ENCODE data around the gene ARG2. TPM values are rescaled to one million over a fixed set of nuclear protein-coding genes. Genes with fewer than 3 reads are reported as not detected.

The ARG2 gene
- total RNA-seq (2012; rRNA removed): 2.2 and 2.5 TPM in 2 replicates
- 1.1 and 1.3 TPM in 2 replicates for polyA plus RNA-seq (2012; rRNA removed)
- 0.39 and 0.47 TPM in 2 replicates for polyA plus RNA-seq (2012; cell fraction: cytosol; rRNA removed)
- 0.46 and 0.89 TPM in 2 replicates for polyA plus RNA-seq (2012; cell fraction: nucleus; rRNA removed; ENCODE audit: low replicate concordance)
- percentile 26 among the genes with signal in this experiment for Bru-seq, nascent RNA
- BruChase-seq, experiment 1, labeled RNA remaining after a 6-hour chase: percentile 28 among the genes with signal in this experiment
- percentile 14 among the genes with signal in this experiment for BruChase-seq, experiment 2, labeled RNA remaining after a 2-hour chase
- long read RNA-seq, transcript ARG2-201 (8 exons, 2,045 nt): major isoform, 5 of 5 reads
- long read RNA-seq, partial matches to known transcripts: 0 of 5 reads
- long read RNA-seq, other reads (novel, unspliced or antisense): 0 of 5 reads

DNA sequence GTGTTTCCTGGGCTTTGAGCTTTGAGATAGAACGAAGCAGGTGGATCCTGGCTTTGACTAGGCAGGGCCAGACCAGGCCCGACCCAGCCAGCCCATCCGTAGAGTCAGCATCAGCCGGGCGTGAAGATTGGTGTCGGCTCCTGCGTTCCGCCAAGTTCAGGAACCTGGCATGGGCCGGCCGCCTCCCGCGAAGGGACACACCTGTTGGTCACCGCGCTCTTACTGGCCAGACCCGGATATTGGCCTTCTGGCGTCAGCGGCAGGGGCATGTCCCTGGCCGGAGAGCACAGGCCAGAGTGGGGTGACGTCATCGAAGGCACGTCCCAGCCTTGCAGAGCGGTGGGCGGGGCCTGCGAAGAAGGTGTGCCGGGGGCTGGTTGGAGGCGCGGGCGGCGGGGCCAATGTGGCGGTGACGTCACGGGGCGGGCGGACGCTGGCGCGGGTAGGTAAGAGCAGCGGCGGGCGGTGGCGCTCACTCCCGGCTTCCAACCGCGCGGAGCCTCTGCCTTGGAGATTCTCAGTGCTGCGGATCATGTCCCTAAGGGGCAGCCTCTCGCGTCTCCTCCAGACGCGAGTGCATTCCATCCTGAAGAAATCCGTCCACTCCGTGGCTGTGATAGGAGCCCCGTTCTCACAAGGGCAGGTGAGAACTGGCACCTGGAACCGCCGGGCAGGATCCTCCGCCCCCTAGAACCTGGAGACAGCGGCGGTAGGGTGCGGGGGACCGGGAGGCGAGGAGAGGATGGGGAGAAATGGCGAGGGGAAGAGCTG lies at the start of gene ARG2:
Gene ARG2, plus strand, starts transcription at position 475 of the 771 bp plus-strand sequence. Its CDS starts 58 bp downstream, at position 533.
- intact Hi-C loops (cut with micrococcal nuclease) (no loop called here), in situ Hi-C loops (cut with MboI; ENCODE audit: low sequenced_read_pairs) (loop anchor here (5.0 kb wide), 1 partner anchor 48 kb away; no protein-coding TSS in a partner anchor), dilution Hi-C loops (cut with HindIII; ENCODE audit: low sequenced_read_pairs, unreplicated experiment) (no loop called here)
- no TSS peak for BruUV-seq (replicated peaks)
- H3K23ac ChIP-seq (ENCODE audit: low read depth, low read length): no peak within 1 kb of the TSS
- peak within 1 kb of the TSS; percentile 62 for H2AK9ac ChIP-seq (replicated peaks; ENCODE audit: low read depth, low read length, poor library complexity)
- no peak within 1 kb of the TSS for H2AK5ac ChIP-seq (ENCODE audit: low read depth, low read length)
- no peak within 1 kb of the TSS for H4K5ac ChIP-seq (ENCODE audit: low read depth, low read length)
- H3K14ac ChIP-seq (replicated peaks; ENCODE audit: low read depth, low read length): no peak within 1 kb of the TSS
- H3K9me3 ChIP-seq (ENCODE audit: control insufficient read depth, insufficient read depth, low read length): no peaks in the 10 kb centered on the region
- no peak within 1 kb of the TSS for H3K18ac ChIP-seq (ENCODE audit: low read depth, low read length)
- 0 out of 3 replicates have a peak within 1 kb of the TSS, but pooled peaks have one; percentile 15 for H2BK15ac ChIP-seq (ENCODE audit: low read depth, low read length)
- no peaks in the 10 kb centered on the region for H3K9me1 ChIP-seq (ENCODE audit: insufficient read depth, low read length)
- no peak within 1 kb of the TSS for H3K56ac ChIP-seq (ENCODE audit: extremely low read depth, insufficient read depth, low read length)
- no peak within 1 kb of the TSS for H2BK20ac ChIP-seq (ENCODE audit: low read depth, low read length)
- H2BK120ac ChIP-seq (ENCODE audit: low read depth, low read length): no peak within 1 kb of the TSS
- H3K79me1 ChIP-seq (ENCODE audit: low read depth in 1 of 2, low read length in 2 of 2): no peaks in the 10 kb centered on the region
- H3K4me2 ChIP-seq (ENCODE audit: low read depth, low read length): peak within 1 kb of the TSS; percentile 87
- ChIA-PET CTCF (interaction anchor here (0.7 to 2.2 kb wide), 10 partner anchors 12 to 191 kb away, joined by 3 to 21 read pairs (median 4); partner anchors contain the start of gene PIGH), POLR2A (ENCODE audit: unreplicated experiment) (no interaction called here)
- peak within 1 kb of the TSS; percentile 10; the same call in 1 of the 2 replicates for H3K4ac ChIP-seq (ENCODE audit: low read depth, low read length)
- no peaks in the 10 kb centered on the region for H4K20me1 ChIP-seq (ENCODE audit: insufficient read depth, low read length)
- H3K27me3 ChIP-seq (ENCODE audit: control insufficient read depth, insufficient read depth, low read length): peaks cover 4% of the 10 kb centered on the region
- H2AFZ ChIP-seq (replicated peaks; ENCODE audit: low read length, poor library complexity): peak within 1 kb of the TSS; percentile 94
- H4K8ac ChIP-seq (ENCODE audit: low read depth in 2 of 2, low read length in 2 of 2): no peak within 1 kb of the TSS
- H2BK5ac ChIP-seq (ENCODE audit: low read depth, low read length, poor library complexity, severe bottlenecking): no peak within 1 kb of the TSS
- H3K4me3 ChIP-seq (ENCODE audit: insufficient read depth, low read depth, low read length): peak within 1 kb of the TSS; percentile 47
- no peak within 1 kb of the TSS for H4K91ac ChIP-seq (ENCODE audit: insufficient read depth, low read depth, low read length)
- peak within 1 kb of the TSS; percentile 5; the same call in 1 of the 2 replicates for H3K9ac ChIP-seq (ENCODE audit: low read depth, low read length)
- peaks cover 3% of the 10 kb centered on the region; the same call in 1 of the 2 replicates for H3K4me1 ChIP-seq (ENCODE audit: control insufficient read depth, insufficient read depth, low read length)
- DNase-seq (peak; percentile 91), ATAC-seq (ENCODE audit: low read depth) (peak; percentile 91)
- H3K27ac ChIP-seq (ENCODE audit: insufficient read depth, low read length): no peak within 1 kb of the TSS
- no peaks in the 10 kb centered on the region for H3K36me3 ChIP-seq (ENCODE audit: control insufficient read depth, insufficient read depth, low read length)
- 2% methylated on average over 48 of the region's 62 CpGs; no CpG with 5 or more reads in 1 of the 2 experiments for WGBS, 2 experiments (ENCODE audit: extremely low coverage in 2 of 2, insufficient read length in 1 of 2)
- TF ChIP-seq CEBPB (IDR thresholded peaks at IDR 0.05; ENCODE audit: low read depth, low read length) (peak; percentile 37; the same call in 1 of the 2 replicates), FOS (IDR thresholded peaks at IDR 0.05; ENCODE audit: low read depth, low read length) (0 out of 2 replicates have a peak, but pooled peaks have one; percentile 11), RAD21 (IDR thresholded peaks at IDR 0.05; ENCODE audit: low read length) (no peak), POLR2A (IDR thresholded peaks at IDR 0.05; ENCODE audit: low read depth, low read length) (peak; percentile 61; the same call in 1 of the 2 replicates), MAFK (IDR thresholded peaks at IDR 0.05; ENCODE audit: low read depth, low read length) (no peak), BHLHE40 (IDR thresholded peaks at IDR 0.05; ENCODE audit: low read depth, low read length) (peak; percentile 54), RFX5 (IDR thresholded peaks at IDR 0.05; ENCODE audit: low read depth, low read length) (no peak), MXI1 (IDR thresholded peaks at IDR 0.05; ENCODE audit: borderline replicate concordance, low read depth, low read length) (peak; percentile 52; the same call in 1 of the 2 replicates), RCOR1 (IDR thresholded peaks at IDR 0.05; ENCODE audit: insufficient replicate concordance, low read length) (no peak), CHD1 (IDR thresholded peaks at IDR 0.05; ENCODE audit: low read depth, low read length) (no peak), MAZ (IDR thresholded peaks at IDR 0.05; ENCODE audit: borderline replicate concordance, low read depth, low read length) (peak; percentile 67; the same call in 1 of the 2 replicates), NFE2L2 (IDR thresholded peaks at IDR 0.05; ENCODE audit: low read depth, low read length) (no peak)
- TF ChIP-seq, protein P1, sequence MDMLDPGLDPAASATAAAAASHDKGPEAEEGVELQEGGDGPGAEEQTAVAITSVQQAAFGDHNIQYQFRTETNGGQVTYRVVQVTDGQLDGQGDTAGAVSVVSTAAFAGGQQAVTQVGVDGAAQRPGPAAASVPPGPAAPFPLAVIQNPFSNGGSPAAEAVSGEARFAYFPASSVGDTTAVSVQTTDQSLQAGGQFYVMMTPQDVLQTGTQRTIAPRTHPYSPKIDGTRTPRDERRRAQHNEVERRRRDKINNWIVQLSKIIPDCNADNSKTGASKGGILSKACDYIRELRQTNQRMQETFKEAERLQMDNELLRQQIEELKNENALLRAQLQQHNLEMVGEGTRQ (IDR thresholded peaks at IDR 0.05; ENCODE audit: low read depth, low read length): no peak
- TF ChIP-seq, protein P2, sequence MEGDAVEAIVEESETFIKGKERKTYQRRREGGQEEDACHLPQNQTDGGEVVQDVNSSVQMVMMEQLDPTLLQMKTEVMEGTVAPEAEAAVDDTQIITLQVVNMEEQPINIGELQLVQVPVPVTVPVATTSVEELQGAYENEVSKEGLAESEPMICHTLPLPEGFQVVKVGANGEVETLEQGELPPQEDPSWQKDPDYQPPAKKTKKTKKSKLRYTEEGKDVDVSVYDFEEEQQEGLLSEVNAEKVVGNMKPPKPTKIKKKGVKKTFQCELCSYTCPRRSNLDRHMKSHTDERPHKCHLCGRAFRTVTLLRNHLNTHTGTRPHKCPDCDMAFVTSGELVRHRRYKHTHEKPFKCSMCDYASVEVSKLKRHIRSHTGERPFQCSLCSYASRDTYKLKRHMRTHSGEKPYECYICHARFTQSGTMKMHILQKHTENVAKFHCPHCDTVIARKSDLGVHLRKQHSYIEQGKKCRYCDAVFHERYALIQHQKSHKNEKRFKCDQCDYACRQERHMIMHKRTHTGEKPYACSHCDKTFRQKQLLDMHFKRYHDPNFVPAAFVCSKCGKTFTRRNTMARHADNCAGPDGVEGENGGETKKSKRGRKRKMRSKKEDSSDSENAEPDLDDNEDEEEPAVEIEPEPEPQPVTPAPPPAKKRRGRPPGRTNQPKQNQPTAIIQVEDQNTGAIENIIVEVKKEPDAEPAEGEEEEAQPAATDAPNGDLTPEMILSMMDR (conservative IDR thresholded peaks at IDR 0.05; ENCODE audit: low read depth, low read length): 0 out of 2 replicates have a peak, but pooled peaks have one; percentile 7

Measured in IMR-90 (cell line).